ENCODE data around the gene CTTNBP2NL. TPM values are rescaled to one million over a fixed set of nuclear protein-coding genes. Genes with fewer than 3 reads are reported as not detected.

CTTNBP2NL gene
- total RNA-seq, 120 experiments from 2014 or later: 24.0 to 48.1 (median 32.7) TPM

Small RNAs within 50 kb of the gene (microRNA-seq; reads per million reads assigned to microRNA genes)
- 0 reads per million in 43 experiments for gene MIR4256

Other genes with a start within 250 kb of the CTTNBP2NL start
- gene WNT2B, start 112.8 kb downstream of the CTTNBP2NL start, total RNA-seq: 10 to 100 TPM in 58 of 120 experiments, 1 to 10 TPM in 62; 5.9 to 22.8 (median 10.0) TPM
- gene ST7L, start 222.9 kb downstream of the CTTNBP2NL start, total RNA-seq: 10 to 100 TPM; 20.2 to 48.0 (median 32.2) TPM
- gene CAPZA1, start 223.6 kb downstream of the CTTNBP2NL start, total RNA-seq: 100 to 1,000 TPM in 1 of 120 experiments, 10 to 100 TPM in 119; 42.9 to 101 (median 68.4) TPM